Endothelial cell of umbilical vein (primary cell): ENCODE measurements around the gene CERK. TPM values are rescaled to one million over a fixed set of nuclear protein-coding genes. Genes with fewer than 3 reads are reported as not detected.

ENCODE experiments used
- BruUV-seq: library from RNA; stranded (reverse); fragments of 400-500 nt; replicated peaks from 2 replicates; lab custom pipeline; 2021; lab: Mats Ljungman, UMichigan
- CTCF ChIA-PET: fragments of 300-600, 350-600 bp; sonication (Branson Sonifier 250); formaldehyde crosslinking; loops from one replicate; lab custom pipeline; 2021; ENCODE audit warnings: antibody characterized with exemption, inconsistent platforms; lab: Charles Lee
- POLR2A ChIA-PET: fragments of 300-600, 350-600 bp; sonication (Branson Sonifier 250); formaldehyde crosslinking; loops from one replicate; lab custom pipeline; 2021; ENCODE audit warnings: antibody characterized with exemption, inconsistent platforms; lab: Charles Lee
- DNase-seq: peaks from one replicate; pipeline ENCODE4 v3.0.0-alpha.2; 2011; ENCODE audit warnings: low read depth, low spot score
- FAIRE-seq: peaks from 2 replicates; lab custom pipeline; 2011; peaks lifted over from hg19 to GRCh38; lab: Jason Lieb, UNC
- H2AFZ ChIP-seq: 2 replicates; pipeline ENCODE4 v1.6.0; 2012; ENCODE audit warnings: low read depth, low read length, control low read depth, inconsistent platforms
- H3K27ac ChIP-seq: 2 replicates; pipeline ENCODE4 v1.5.1; 2011; ENCODE audit warnings: low read depth, mild to moderate bottlenecking, control low read depth, low read length, moderate library complexity; ENCODE audit not compliant: insufficient read depth
- H3K27me3 ChIP-seq, 2 experiments: 2 replicates each; pipeline versions ENCODE4 v1.6.0 to v1.6.1; 2011; ENCODE audit warnings: low read length in 2 of 2, mixed read lengths in 1 of 2; ENCODE audit not compliant: control insufficient read depth in 2 of 2, insufficient read depth in 2 of 2
- H3K36me3 ChIP-seq, 2 experiments: 2 replicates in 1 of 2; 3 replicates in 1 of 2; pipeline ENCODE4 v1.5.1; 2011; ENCODE audit warnings: low read length in 2 of 2, mild to moderate bottlenecking in 1 of 2, moderate library complexity in 1 of 2; ENCODE audit not compliant: control insufficient read depth in 2 of 2, insufficient read depth in 2 of 2; ENCODE audit errors: extremely low read depth in 1 of 2
- H3K4me1 ChIP-seq: 3 replicates; pipeline ENCODE4 v1.5.1; 2011; ENCODE audit warnings: mild to moderate bottlenecking, low read length; ENCODE audit not compliant: control insufficient read depth, insufficient read depth; ENCODE audit errors: extremely low read depth
- H3K4me2 ChIP-seq: 2 replicates; pipeline ENCODE4 v1.6.1; 2011; ENCODE audit warnings: low read length, control low read depth, mixed read lengths; ENCODE audit not compliant: insufficient read depth
- H3K4me3 ChIP-seq, 3 experiments: fragments of 200-600 bp in 1 of 3; sonication (generic), shearing (Covaris generic) in 1 of 3; replicated peaks in 1 of 3; 2 replicates each; pipeline ENCODE4 v1.5.1; 2011 to 2016; ENCODE audit warnings: control low read depth in 3 of 3, low read length in 3 of 3, mild to moderate bottlenecking in 2 of 3, inconsistent platforms in 1 of 3, low read depth in 1 of 3, moderate library complexity in 1 of 3; ENCODE audit not compliant: insufficient read depth in 1 of 3
- H3K79me2 ChIP-seq: 2 replicates; pipeline ENCODE4 v1.6.0; 2012; ENCODE audit warnings: low read length, inconsistent platforms; ENCODE audit not compliant: control insufficient read depth, insufficient read depth
- H3K9ac ChIP-seq: replicated peaks from 2 replicates; pipeline ENCODE3; 2011; ENCODE audit warnings: low read length, control low read depth; ENCODE audit not compliant: insufficient read depth; ENCODE audit errors: extremely low read depth
- H3K9me1 ChIP-seq: replicated peaks from 3 replicates; pipeline ENCODE4 v1.6.0; 2011; ENCODE audit warnings: mild to moderate bottlenecking, low read length; ENCODE audit not compliant: control insufficient read depth, insufficient read depth; ENCODE audit errors: extremely low read depth
- H3K9me3 ChIP-seq: replicated peaks from 2 replicates; pipeline ENCODE4 v1.5.1; 2012; ENCODE audit warnings: low read length, inconsistent platforms; ENCODE audit not compliant: control insufficient read depth, insufficient read depth
- H4K20me1 ChIP-seq: replicated peaks from 2 replicates; pipeline ENCODE3; 2011; ENCODE audit warnings: mild to moderate bottlenecking, low read length; ENCODE audit not compliant: control insufficient read depth, insufficient read depth; ENCODE audit errors: extremely low read depth
- CTCF ChIP-seq, 2 donors: IDR thresholded peaks; 1 replicate in 1 of 2; 2 replicates in 1 of 2; pipeline ENCODE4 v1.5.1; 2011; ENCODE audit warnings: low read length in 2 of 2, mild to moderate bottlenecking in 2 of 2, moderate library complexity in 2 of 2, control low read depth in 1 of 2, inconsistent platforms in 1 of 2, low read depth in 1 of 2; ENCODE audit not compliant: insufficient read depth in 1 of 2; ENCODE audit errors: extremely low read depth in 1 of 2
- EZH2 ChIP-seq: IDR thresholded peaks from 2 replicates; pipeline ENCODE4 v1.6.1; 2012; ENCODE audit warnings: borderline replicate concordance, low read depth, mild to moderate bottlenecking, moderate library complexity, low read length, inconsistent platforms; ENCODE audit not compliant: severe bottlenecking
- FOS ChIP-seq: IDR thresholded peaks from 2 replicates; pipeline ENCODE4 v1.6.1; 2011; ENCODE audit warnings: mild to moderate bottlenecking, low read length, moderate library complexity, borderline replicate concordance; ENCODE audit not compliant: insufficient read depth
- GATA2 ChIP-seq: IDR thresholded peaks from 2 replicates; pipeline ENCODE4 v1.7.0; 2011; ENCODE audit warnings: low read depth, mild to moderate bottlenecking, moderate library complexity, mixed read lengths, low read length; ENCODE audit not compliant: insufficient read length, insufficient read depth
- JUN ChIP-seq: IDR thresholded peaks from 2 replicates; pipeline ENCODE4 v1.6.1; 2011; ENCODE audit warnings: borderline replicate concordance, low read depth; ENCODE audit not compliant: insufficient read length, insufficient read depth
- MYC ChIP-seq: IDR thresholded peaks from one replicate; pipeline ENCODE4 v1.6.1; 2011; ENCODE audit warnings: mild to moderate bottlenecking, low read depth, low read length
- POLR2A ChIP-seq: IDR thresholded peaks from 2 replicates; pipeline ENCODE4 v1.6.1; 2012; ENCODE audit warnings: low read depth, mild to moderate bottlenecking, control low read depth, low read length
- POLR2AphosphoS5 ChIP-seq: IDR thresholded peaks from 2 replicates; pipeline ENCODE4 v1.6.1; 2012; ENCODE audit warnings: low read depth, mild to moderate bottlenecking, control low read depth, low read length, moderate library complexity; ENCODE audit not compliant: insufficient read depth
- dilution Hi-C: fragments of 300-500 bp; cut with MboI; formaldehyde crosslinking; loops from one replicate; pipeline ENCODE4 v1.15.0; 2019; ENCODE audit warnings: low sequenced_read_pairs; ENCODE audit not compliant: extremely low pct_ligation_motif_present
- intact Hi-C: fragments of 100-400 bp; cut with micrococcal nuclease; formaldehyde crosslinking; loops from one replicate; pipeline ENCODE4 v1.10.0; 2022
- polyA plus RNA-seq, 4 experiments: library from polyadenylated mRNA; depleted of rRNA in 3 of 4; stranded (reverse) in 3 of 4; unstranded in 1 of 4; fragments of >200 nt; gene quantifications; 2 replicates each; pipeline versions ENCODE4 v1.2.1 to v1.2.3, GENCODE V29; 2011 to 2012; ENCODE audit warnings: missing spikeins in 1 of 4
- total RNA-seq: library from RNA; stranded (reverse); gene quantifications from 2 replicates; pipeline ENCODE4 v1.2.3, GENCODE V29; 2021
- TF ChIP-seq, protein P1 (sequence below): IDR thresholded peaks from 2 replicates; pipeline ENCODE4 v1.6.1; 2011; ENCODE audit not compliant: insufficient read depth, insufficient read length

CERK gene
- total and polyA plus RNA-seq, 2 donors (not counting 3 experiments of a cell fraction or from before 2014, with no cell fraction given), result 61.1 to 88.0 TPM

- Histone ChIP-seq H3K4me3 (no peak overlapping the region), H4K20me1 (no peaks in the 10 kb centered on the region), H3K9me3 (no peaks in the 10 kb centered on the region), H3K9ac (no peak overlapping the region), H3K36me3 (no peaks in the 10 kb centered on the region), H3K27me3 (no peaks in the 10 kb centered on the region), H3K4me1 (peaks cover 3% of the 10 kb centered on the region), H2AFZ (no peak overlapping the region), H3K27ac (no peak overlapping the region), H3K79me2 (no peaks in the 10 kb centered on the region), H3K9me1 (no peaks in the 10 kb centered on the region), H3K4me2 (no peak overlapping the region)
- dilution Hi-C loops, result no loop called here
- BruUV-seq, result no TSS peak
- POLR2A ChIA-PET, result no interaction called here
- no peak for FAIRE-seq
- intact Hi-C loops, result no loop called here
- no peak for DNase-seq
- CTCF ChIA-PET, result no interaction called here
- TF ChIP-seq MYC, result no peak
- no peak for TF ChIP-seq CTCF (IDR thresholded peaks at IDR 0.05; ENCODE audit: extremely low read depth in 1 of 2, insufficient read depth in 1 of 2, low read depth in 1 of 2, low read length in 2 of 2)
- no peak for TF ChIP-seq POLR2AphosphoS5
- no peak for TF ChIP-seq POLR2A
- no peak for TF ChIP-seq GATA2
- TF ChIP-seq, protein P1, sequence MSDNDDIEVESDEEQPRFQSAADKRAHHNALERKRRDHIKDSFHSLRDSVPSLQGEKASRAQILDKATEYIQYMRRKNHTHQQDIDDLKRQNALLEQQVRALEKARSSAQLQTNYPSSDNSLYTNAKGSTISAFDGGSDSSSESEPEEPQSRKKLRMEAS, result no peak
- TF ChIP-seq JUN, result no peak
- no peak for TF ChIP-seq EZH2
- TF ChIP-seq FOS, result no peak
These were observed 83.6 kb downstream of the CERK start for GRCh38 chr22:46654426-46654825.
